NK-92 treated with Interleukin-12 subunit alpha and Interleukin-12 subunit beta, amount 100 ng/mL, for 24 hours (cell line): ENCODE data around the gene HNRNPR.
"Not testable (repeated sequence)": the region's sequence is repeated elsewhere in the genome, so short reads cannot be mapped to it uniquely, and the experiment has no call there.

Source experiments
- DNase-seq: peaks from one replicate; lab custom pipeline; 2025; lab: John Stamatoyannopoulos, UW

HNRNPR gene

GRCh38 chr1:23322770-23323169 is 21.3 kb downstream of the HNRNPR start:
- no peak for DNase-seq

- DNase-seq = not testable (repeated sequence)
These were observed 33.8 kb downstream of the HNRNPR start for GRCh38 chr1:23310280-23310679.

DNA sequence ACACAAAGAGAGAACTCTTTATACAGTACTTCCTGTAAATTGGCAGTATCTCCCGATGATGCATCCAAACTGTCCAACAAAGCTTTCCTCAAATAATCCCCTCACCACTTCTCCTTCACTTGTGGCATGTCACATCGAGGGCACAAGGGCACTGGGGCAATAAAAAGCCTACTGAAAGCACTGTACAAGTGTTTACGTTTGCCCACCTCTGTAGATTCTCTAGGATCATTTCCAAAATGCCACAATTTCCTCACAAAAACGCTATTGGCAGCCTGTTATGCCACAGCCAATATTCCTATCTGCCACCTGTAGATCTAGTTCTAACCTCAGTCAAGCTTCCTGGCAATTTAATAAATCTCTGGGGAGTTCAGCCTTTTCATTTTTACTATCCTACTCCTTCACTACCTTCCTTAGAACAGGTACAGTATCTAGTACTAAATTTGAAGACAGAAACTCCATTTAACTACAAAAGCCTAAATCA is 39.9 kb downstream of the HNRNPR start:
- DNase-seq = no peak

- no peak for DNase-seq
These were observed 40.6 kb downstream of the HNRNPR start for GRCh38 chr1:23303524-23303923.

GRCh38 chr1:23296931-23297330 is 47.2 kb downstream of the HNRNPR start:
- no peak for DNase-seq

DNA sequence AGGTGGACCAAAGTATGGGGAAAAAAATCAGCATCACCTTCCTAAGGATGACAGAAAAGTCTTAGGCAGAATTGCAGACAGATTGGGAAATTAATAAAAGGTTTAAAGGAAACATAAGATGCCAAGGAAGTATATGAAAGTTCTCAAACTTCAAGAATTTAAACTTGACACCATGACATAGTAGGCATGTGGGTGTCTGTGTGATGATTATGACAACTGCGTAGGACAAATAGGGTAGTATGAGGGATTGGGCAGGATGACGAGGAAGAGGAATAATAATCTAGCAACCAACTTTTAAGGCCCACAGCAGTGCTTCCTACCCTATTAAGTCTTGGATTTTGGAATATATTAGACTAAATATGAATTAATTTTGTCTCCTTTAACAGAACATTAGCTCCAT is 52.4 kb downstream of the HNRNPR start:
- no peak for DNase-seq

DNA sequence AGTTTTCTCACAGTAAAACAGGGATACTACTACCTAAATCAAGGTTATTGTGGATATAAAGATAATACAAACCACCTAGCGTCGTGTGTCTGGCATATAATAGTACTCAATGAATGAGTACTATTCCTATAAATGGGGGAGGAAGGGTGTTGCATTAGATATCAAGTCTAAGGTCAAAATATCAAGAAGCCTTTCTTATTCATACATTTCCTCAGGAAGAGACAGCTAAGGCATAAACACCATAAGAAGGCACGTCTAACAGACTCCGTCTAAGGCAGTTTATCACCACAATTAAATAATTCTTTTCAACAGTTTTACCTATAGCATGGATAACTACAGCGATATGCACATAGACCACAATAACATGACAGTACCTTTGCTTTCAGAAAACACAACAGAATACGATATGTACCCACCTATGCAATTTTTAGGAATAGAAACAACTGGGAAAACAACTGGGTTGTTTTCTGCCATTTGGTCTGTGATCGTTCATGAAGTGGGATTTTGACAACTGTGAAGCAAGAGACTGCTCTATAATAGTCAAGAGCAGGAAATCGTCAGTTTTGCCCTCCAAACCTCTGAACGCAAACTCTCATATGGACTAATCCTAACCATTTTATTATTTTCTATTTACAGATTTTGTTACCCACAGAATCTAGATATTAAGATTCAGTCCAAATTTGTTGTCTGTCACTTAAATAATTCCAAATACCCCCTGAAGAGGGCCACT is 53.1 kb downstream of the HNRNPR start:
- no peak for DNase-seq

GRCh38 chr1:23288671-23289070 is 55.4 kb downstream of the HNRNPR start:
- DNase-seq = no peak

GRCh38 chr1:23288201-23288600 is 55.9 kb downstream of the HNRNPR start:
- DNase-seq = no peak

DNA sequence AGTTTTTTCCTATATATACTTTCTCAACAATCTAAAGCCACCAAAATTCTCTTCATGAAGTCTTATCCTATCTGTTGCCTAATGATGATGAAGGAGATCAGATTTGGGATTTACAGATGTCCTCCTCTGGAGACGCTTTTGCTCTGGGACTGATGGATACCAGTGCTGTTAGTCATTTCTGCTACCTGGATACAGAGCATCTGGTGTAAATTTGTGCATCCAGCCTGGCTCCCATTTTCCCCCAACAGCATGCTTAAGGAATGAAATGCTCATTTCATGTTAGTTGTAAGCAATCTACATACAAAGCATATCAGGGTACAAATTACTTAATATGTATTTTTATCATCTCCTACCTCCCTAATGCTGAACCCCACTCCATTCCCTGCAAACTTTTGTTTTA is 57.7 kb downstream of the HNRNPR start:
- no peak for DNase-seq

- DNase-seq = no peak
These were observed 60.1 kb downstream of the HNRNPR start for GRCh38 chr1:23283667-23284602.

DNA sequence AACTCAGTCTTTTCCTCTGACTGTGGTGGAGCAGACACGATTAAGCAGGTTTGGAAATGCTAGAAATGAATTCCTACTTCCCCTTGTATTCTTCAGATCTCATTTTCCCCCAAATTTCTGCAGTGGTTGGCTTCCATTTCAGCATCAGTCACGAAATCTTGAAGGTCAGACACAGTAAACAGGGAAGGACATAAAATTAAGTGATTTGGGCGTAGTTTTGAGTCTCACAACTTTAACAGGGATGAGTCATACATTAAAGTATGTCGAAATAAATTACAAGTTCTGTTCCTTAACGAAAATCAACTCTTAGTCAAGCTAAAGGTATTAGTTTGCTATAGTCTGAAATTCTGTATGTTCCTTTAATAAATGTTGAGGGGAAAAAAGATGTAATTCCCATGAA is 61.1 kb downstream of the HNRNPR start:
- DNase-seq = no peak

DNA sequence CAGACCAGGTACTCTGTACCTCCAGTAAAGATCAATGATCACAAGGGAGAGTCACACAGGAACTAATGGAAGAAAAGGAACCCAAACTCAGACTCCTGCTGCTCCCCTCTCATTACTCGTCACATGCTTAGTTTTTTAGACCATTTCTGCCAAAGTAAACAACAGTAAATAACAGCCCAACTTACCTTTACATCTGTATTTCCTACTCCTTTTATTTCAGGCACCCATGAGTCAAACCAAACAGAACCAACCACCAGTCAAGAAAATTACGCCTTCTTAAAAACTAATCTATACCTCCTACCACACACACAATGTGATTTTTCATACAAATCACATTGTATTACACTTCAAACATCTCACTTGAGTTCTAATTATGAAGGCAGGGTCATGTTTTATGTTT is 65.4 kb downstream of the HNRNPR start:
- no peak for DNase-seq

GRCh38 chr1:23276531-23276930 is 67.6 kb downstream of the HNRNPR start:
- no peak for DNase-seq

DNA sequence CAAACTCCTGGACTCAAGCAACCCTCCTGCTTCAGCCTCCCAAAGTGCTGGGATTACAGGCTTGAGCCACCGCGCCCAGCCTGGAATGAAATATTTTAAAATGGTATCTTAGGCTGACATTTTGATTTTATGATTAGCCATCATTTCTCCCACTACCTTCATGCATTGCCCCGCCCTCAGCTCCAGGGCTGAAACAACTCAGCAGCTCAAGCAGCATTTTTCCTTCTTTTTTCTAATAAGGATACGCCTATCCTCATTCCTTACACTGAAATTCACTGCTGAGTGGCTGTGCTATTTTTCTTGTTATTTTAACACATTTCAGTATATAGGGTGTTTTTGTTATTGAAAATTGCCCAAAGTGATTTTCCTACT is 70.0 kb downstream of the HNRNPR start:
- no peak for DNase-seq

DNA sequence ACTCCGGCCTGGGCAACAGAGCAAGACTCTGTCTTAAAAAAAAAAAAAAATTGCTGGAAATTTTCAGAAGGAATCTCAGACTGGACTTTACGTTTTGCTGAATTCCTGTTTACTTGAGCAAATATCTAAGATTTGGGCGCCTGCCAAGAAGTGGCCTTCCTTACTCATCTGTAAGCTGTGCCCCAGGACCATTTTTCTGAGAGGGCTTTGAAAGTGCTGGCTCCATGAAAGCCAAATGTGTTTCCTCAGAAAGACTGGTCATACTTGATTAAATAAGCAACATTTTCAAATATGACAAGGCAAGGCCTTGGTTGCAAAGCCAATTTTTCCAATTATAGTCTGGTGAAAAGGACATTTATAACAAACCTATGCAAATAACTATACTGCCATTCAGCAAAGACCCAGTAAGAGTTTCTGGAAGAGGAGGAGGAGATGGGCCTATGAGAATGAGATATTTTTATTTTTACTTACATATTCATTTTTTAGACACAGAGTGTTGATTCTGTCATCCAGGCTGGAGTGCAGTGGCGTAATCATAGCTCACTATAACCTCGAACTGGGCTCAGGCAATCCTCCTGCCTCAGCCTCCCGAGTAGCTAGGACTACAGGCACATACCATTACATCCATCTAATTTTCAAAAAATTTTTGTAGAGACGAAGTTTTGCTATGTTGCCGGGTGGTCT is 70.5 kb downstream of the HNRNPR start:
- no peak for DNase-seq

GRCh38 chr1:23263380-23263887 is 80.7 kb downstream of the HNRNPR start:
- DNase-seq = no peak

- not testable (repeated sequence) for DNase-seq
These were observed 86.0 kb downstream of the HNRNPR start for GRCh38 chr1:23258082-23258481.

GRCh38 chr1:23257371-23257770 is 86.7 kb downstream of the HNRNPR start:
- DNase-seq = not testable (repeated sequence)
